PC-9 (cell line): ENCODE measurements around the gene RNASE7. TPM values are rescaled to one million over a fixed set of nuclear protein-coding genes. Genes with fewer than 3 reads are reported as not detected.

ENCODE experiments used
- BruUV-seq: library from RNA; stranded (reverse); fragments of 400-500 nt; replicated peaks from 2 replicates; lab custom pipeline; 2021; lab: Mats Ljungman, UMichigan
- CTCF ChIA-PET: fragments of 300-600 bp; sonication (Branson Sonifier 250); formaldehyde crosslinking; loops from one replicate; lab custom pipeline; 2022; ENCODE audit warnings: antibody characterized with exemption; lab: Charles Lee
- POLR2A ChIA-PET: fragments of 300-600 bp; sonication (Branson Sonifier 250); formaldehyde crosslinking; loops from one replicate; lab custom pipeline; 2022; ENCODE audit warnings: antibody characterized with exemption; ENCODE audit not compliant: unreplicated experiment; lab: Charles Lee
- DNase-seq, 2 experiments: peaks; one replicate each; pipeline versions ENCODE4 v3.0.0 to v3.0.0-alpha.2; 2015 to 2022; ENCODE audit warnings: mixed read lengths in 1 of 2
- H2AFZ ChIP-seq: fragments of 200-600 bp; sonication (generic); 2 replicates; pipeline ENCODE4 v1.8.1; 2017; ENCODE audit warnings: antibody characterized with exemption
- H3F3A ChIP-seq: fragments of 200-600 bp; sonication (generic); 2 replicates; pipeline ENCODE4 v1.8.1; 2017; ENCODE audit warnings: antibody characterized with exemption, mild to moderate bottlenecking, low read depth; ENCODE audit not compliant: insufficient read depth
- H3K27ac ChIP-seq: fragments of 200-600 bp; sonication (generic); 2 replicates; pipeline ENCODE4 v1.6.1; 2016; ENCODE audit warnings: mixed run types
- H3K27me3 ChIP-seq: fragments of 200-600 bp; sonication (generic); 2 replicates; pipeline ENCODE4 v1.6.1; 2016; ENCODE audit warnings: low read depth, mixed run types; ENCODE audit not compliant: insufficient read depth
- H3K36me3 ChIP-seq: fragments of 200-600 bp; sonication (generic); 2 replicates; pipeline ENCODE4 v1.6.1; 2016; ENCODE audit warnings: low read depth, mixed run types
- H3K4me1 ChIP-seq: fragments of 200-600 bp; sonication (generic); replicated peaks from 2 replicates; pipeline ENCODE4 v1.6.1; 2016; ENCODE audit warnings: mixed run types; ENCODE audit not compliant: insufficient read depth
- H3K4me2 ChIP-seq: fragments of 200-600 bp; sonication (generic); 2 replicates; pipeline ENCODE4 v1.6.1; 2017; ENCODE audit warnings: mixed run types
- H3K4me3 ChIP-seq: fragments of 200-600 bp; sonication (generic); 2 replicates; pipeline ENCODE4 v1.6.1; 2016; ENCODE audit warnings: mixed run types
- H3K79me2 ChIP-seq: fragments of 200-600 bp; sonication (generic); 2 replicates; pipeline ENCODE4 v1.6.1; 2017; ENCODE audit warnings: low read depth, mixed run types
- H3K9me2 ChIP-seq: fragments of 200-600 bp; sonication (generic); 2 replicates; pipeline ENCODE4 v1.8.1; 2017; ENCODE audit warnings: mild to moderate bottlenecking; ENCODE audit not compliant: insufficient read depth
- H3K9me3 ChIP-seq: fragments of 200-600 bp; sonication (generic); 2 replicates; pipeline ENCODE4 v1.8.1; 2016; ENCODE audit warnings: low read depth; ENCODE audit not compliant: insufficient read depth
- H4K20me1 ChIP-seq: fragments of 200-600 bp; sonication (generic); 2 replicates; pipeline ENCODE4 v1.8.1; 2017; ENCODE audit not compliant: insufficient read depth
- CTCF ChIP-seq: fragments of 200-600 bp; sonication (generic); conservative IDR thresholded peaks from 2 replicates; pipeline ENCODE4 v1.6.1; 2017; ENCODE audit warnings: mixed run types, antibody characterized with exemption, mild to moderate bottlenecking, moderate library complexity
- EZH2 ChIP-seq: fragments of 200-600 bp; sonication (generic); IDR thresholded peaks from 2 replicates; pipeline ENCODE4 v1.8.0; 2017; ENCODE audit warnings: antibody characterized with exemption, low read depth
- intact Hi-C: fragments of 100-400 bp; cut with micrococcal nuclease; formaldehyde crosslinking; loops from one replicate; pipeline ENCODE4 v1.10.0; 2022; ENCODE audit not compliant: unreplicated experiment
- total RNA-seq: library from RNA; stranded (reverse); gene quantifications from 2 replicates; pipeline ENCODE4 v1.2.3, GENCODE V29; 2021

Gene RNASE7
- total RNA-seq, 1 experiment from 2014 or later: not detected

GRCh38 chr14:21069388-21070082 is 27.4 kb downstream of the RNASE7 start:
- H3K27ac ChIP-seq: no peak overlapping the region
- H4K20me1 ChIP-seq: no peaks in the 10 kb centered on the region
- H3K4me1 ChIP-seq: no peaks in the 10 kb centered on the region
- H3K36me3 ChIP-seq: no peaks in the 10 kb centered on the region
- no peaks in the 10 kb centered on the region; the same call in none of the 2 replicates for H3K27me3 ChIP-seq
- TF ChIP-seq CTCF (no peak), EZH2 (no peak)
- H3K79me2 ChIP-seq: no peaks in the 10 kb centered on the region
- H3K9me2 ChIP-seq: no peaks in the 10 kb centered on the region
- no TSS peak for BruUV-seq
- H2AFZ ChIP-seq: 0 out of 2 replicates have a peak overlapping the region, but pooled peaks have one; percentile 79
- CTCF ChIA-PET: interaction anchor here (0.6 to 2.2 kb wide), 2 partner anchors 35 to 72 kb away, joined by 6 to 19 read pairs; no protein-coding TSS in a partner anchor
- peak overlapping the region; percentile 83 for H3K4me2 ChIP-seq
- intact Hi-C loops: loop anchor here (5.0 to 10.0 kb wide), 2 partner anchors 55 to 488 kb away; no protein-coding TSS in a partner anchor
- POLR2A ChIA-PET: no interaction called here
- no peaks in the 10 kb centered on the region for H3F3A ChIP-seq
- no peaks in the 10 kb centered on the region for H3K9me3 ChIP-seq
- no peak for DNase-seq
- peak overlapping the region; percentile 64; the same call in 1 of the 2 replicates for H3K4me3 ChIP-seq

- POLR2A ChIA-PET: interaction anchor here (0.8 kb wide), 1 partner anchor 367 kb away, joined by 3 read pairs; no protein-coding TSS in a partner anchor
- peak within 1 kb of the TSS; percentile 79 for H2AFZ ChIP-seq
- H3F3A ChIP-seq: no peaks in the 10 kb centered on the region
- TF ChIP-seq EZH2: no peak
- TF ChIP-seq CTCF: no peak
- no peaks in the 10 kb centered on the region for H3K79me2 ChIP-seq
- H3K9me2 ChIP-seq: no peaks in the 10 kb centered on the region
- H3K4me1 ChIP-seq: no peaks in the 10 kb centered on the region
- H3K4me3 ChIP-seq: peak within 1 kb of the TSS; percentile 64
- H3K36me3 ChIP-seq: no peaks in the 10 kb centered on the region
- H3K4me2 ChIP-seq: peak within 1 kb of the TSS; percentile 83
- DNase-seq: peak in 1 of 2 experiments; percentile 37
- intact Hi-C loops: no loop called here
- CTCF ChIA-PET: interaction anchor here (0.6 to 1.8 kb wide), 7 partner anchors 8 to 432 kb away, joined by 3 to 9 read pairs (median 6); no protein-coding TSS in a partner anchor
- H4K20me1 ChIP-seq: no peaks in the 10 kb centered on the region
- H3K9me3 ChIP-seq: no peaks in the 10 kb centered on the region
- no peaks in the 10 kb centered on the region; the same call in none of the 2 replicates for H3K27me3 ChIP-seq
- H3K27ac ChIP-seq: no peak within 1 kb of the TSS
- BruUV-seq: no TSS peak
Measured at GRCh38 chr14:21070083-21070609, 28.0 kb downstream of the RNASE7 start, which contains the start of gene ARHGEF40. TSS of gene ARHGEF40 (plus strand) at chr14:21070304. CDS start at chr14:21070397, 93 bp downstream.

- Histone ChIP-seq H3K9me2 (no peaks in the 10 kb centered on the region), H2AFZ (peak overlapping the region; percentile 79), H3F3A (no peaks in the 10 kb centered on the region), H3K9me3 (no peaks in the 10 kb centered on the region), H3K4me1 (no peaks in the 10 kb centered on the region), H3K4me3 (peak overlapping the region; percentile 64), H3K4me2 (peak overlapping the region; percentile 83), H3K79me2 (no peaks in the 10 kb centered on the region), H3K36me3 (no peaks in the 10 kb centered on the region), H3K27me3 (no peaks in the 10 kb centered on the region; the same call in none of the 2 replicates), H4K20me1 (no peaks in the 10 kb centered on the region), H3K27ac (no peak overlapping the region)
- ChIA-PET CTCF (interaction anchor here (0.6 to 1.8 kb wide), 9 partner anchors 8 to 432 kb away, joined by 3 to 9 read pairs (median 6); no protein-coding TSS in a partner anchor), POLR2A (interaction anchor here (0.5 to 0.8 kb wide), 4 partner anchors 15 to 366 kb away, joined by 3 to 6 read pairs (median 4); no protein-coding TSS in a partner anchor)
- TF ChIP-seq EZH2 (no peak), CTCF (no peak)
- BruUV-seq: no TSS peak
- no peak for DNase-seq
- intact Hi-C loops: no loop called here
Measured at GRCh38 chr14:21070610-21071224, 28.6 kb downstream of the RNASE7 start.
